Neutrophil (primary cell): ENCODE data around the gene TNRC6C.

Experiments
- H3K27ac ChIP-seq: fragments of 200-600 bp; sonication (generic); 2 replicates; pipeline ENCODE4 v1.5.1; 2016; ENCODE audit warnings: mild to moderate bottlenecking, moderate library complexity
- H3K27me3 ChIP-seq: fragments of 200-600 bp; sonication (generic); 2 replicates; pipeline ENCODE4 v1.6.0; 2016; ENCODE audit warnings: mild to moderate bottlenecking
- H3K36me3 ChIP-seq: fragments of 200-600 bp; sonication (generic); 2 replicates; pipeline ENCODE4 v1.5.1; 2017
- H3K4me1 ChIP-seq, 2 experiments: fragments of 200-600 bp in 1 of 2; sonication (generic) in 1 of 2; 1 replicate in 1 of 2; 2 replicates in 1 of 2; pipeline versions ENCODE4 v1.5.1 to v1.6.1; 2013 to 2016; ENCODE audit warnings: low read depth in 1 of 2, low read length in 1 of 2, mild to moderate bottlenecking in 1 of 2, moderate library complexity in 1 of 2; ENCODE audit not compliant: control insufficient read depth in 1 of 2, insufficient read depth in 1 of 2
- H3K4me3 ChIP-seq, 2 experiments: fragments of 200-600 bp in 1 of 2; sonication (generic) in 1 of 2; 1 replicate in 1 of 2; 2 replicates in 1 of 2; pipeline ENCODE4 v1.5.1; 2013 to 2016; ENCODE audit warnings: low read depth in 1 of 2, low read length in 1 of 2, mild to moderate bottlenecking in 1 of 2, moderate library complexity in 1 of 2
- H3K9me3 ChIP-seq: fragments of 200-600 bp; sonication (generic); 2 replicates; pipeline ENCODE4 v1.5.1; 2016
- CTCF ChIP-seq: fragments of 200-600 bp; sonication (generic); IDR thresholded peaks from 2 replicates; pipeline ENCODE4 v1.5.1; 2016; ENCODE audit warnings: antibody characterized with exemption

Gene TNRC6C

GRCh38 chr17:77957235-77957856, 1.2 kb upstream of the TNRC6C start:
- peak overlapping the region; percentile 79 to 83 for H3K4me3 ChIP-seq
- TF ChIP-seq CTCF = no peak
- H3K27me3 ChIP-seq = peaks cover 88% of the 10 kb centered on the region
- no peaks in the 10 kb centered on the region for H3K9me3 ChIP-seq
- peaks cover 26 to 30% of the 10 kb centered on the region in 2 experiments for H3K4me1 ChIP-seq
- H3K36me3 ChIP-seq = no peaks in the 10 kb centered on the region
- H3K27ac ChIP-seq = peak overlapping the region; percentile 80

GRCh38 chr17:77958716-77959125, 218 bp downstream of the TNRC6C start:
- H3K4me1 ChIP-seq = peaks cover 26 to 34% of the 10 kb centered on the region in 2 experiments
- H3K27me3 ChIP-seq = peaks cover 81% of the 10 kb centered on the region
- TF ChIP-seq CTCF = peak; percentile 9
- H3K9me3 ChIP-seq = no peaks in the 10 kb centered on the region
- no peaks in the 10 kb centered on the region for H3K36me3 ChIP-seq
- peak overlapping the region; percentile 80 for H3K27ac ChIP-seq
- H3K4me3 ChIP-seq = peak overlapping the region; percentile 79 to 83

GRCh38 chr17:77959126-77959925, 823 bp downstream of the TNRC6C start:
- H3K36me3 ChIP-seq = no peaks in the 10 kb centered on the region
- peaks cover 75% of the 10 kb centered on the region for H3K27me3 ChIP-seq
- H3K9me3 ChIP-seq = no peaks in the 10 kb centered on the region
- peaks cover 26 to 36% of the 10 kb centered on the region in 2 experiments for H3K4me1 ChIP-seq
- TF ChIP-seq CTCF = no peak
- no peak overlapping the region for H3K27ac ChIP-seq
- H3K4me3 ChIP-seq = peak overlapping the region; percentile 68 to 69

GRCh38 chr17:77959926-77960521, 1.5 kb downstream of the TNRC6C start:
- peaks cover 26 to 36% of the 10 kb centered on the region in 2 experiments for H3K4me1 ChIP-seq
- H3K27me3 ChIP-seq = peaks cover 68% of the 10 kb centered on the region
- H3K9me3 ChIP-seq = no peaks in the 10 kb centered on the region
- no peaks in the 10 kb centered on the region for H3K36me3 ChIP-seq
- TF ChIP-seq CTCF = no peak
- no peak overlapping the region for H3K27ac ChIP-seq
- peak overlapping the region; percentile 68 to 69 for H3K4me3 ChIP-seq

GRCh38 chr17:77961741-77962140, 3.2 kb downstream of the TNRC6C start:
- Histone ChIP-seq H3K27me3 (peaks cover 51% of the 10 kb centered on the region), H3K9me3 (no peaks in the 10 kb centered on the region), H3K4me3 (no peak overlapping the region), H3K36me3 (no peaks in the 10 kb centered on the region), H3K27ac (no peak overlapping the region), H3K4me1 (peaks cover 26 to 36% of the 10 kb centered on the region in 2 experiments)
- TF ChIP-seq CTCF = no peak
